Measurements from ENCODE around the gene PLOD3. TPM values are rescaled to one million over a fixed set of nuclear protein-coding genes. Genes with fewer than 3 reads are reported as not detected.

The PLOD3 gene
- polyA plus RNA-seq, 1 donor, result 52.4 TPM

- WGBS (ENCODE audit: insufficient coverage, low lambda C conversion rate), result no CpG with 5 or more reads among the region's 27 CpGs
- Histone ChIP-seq H3K27ac (ENCODE audit: low read length) (peak overlapping the region; percentile 85), H3K4me1 (ENCODE audit: control insufficient read depth, insufficient read depth, low read length) (peaks cover 71% of the 10 kb centered on the region), H3K27me3 (ENCODE audit: control insufficient read depth, insufficient read depth, low read length) (no peaks in the 10 kb centered on the region), H3K4me3 (ENCODE audit: low read length) (no peak overlapping the region), H3K36me3 (ENCODE audit: control insufficient read depth, insufficient read depth, low read length) (peaks cover 32% of the 10 kb centered on the region), H3K9me3 (ENCODE audit: control insufficient read depth, low read depth, low read length) (no peaks in the 10 kb centered on the region)
- DNase-seq, result peak in 1 of 2 donors; percentile 14
Observed at GRCh38 chr7:101239191-101239950, 22.0 kb upstream of the PLOD3 start.

DNA sequence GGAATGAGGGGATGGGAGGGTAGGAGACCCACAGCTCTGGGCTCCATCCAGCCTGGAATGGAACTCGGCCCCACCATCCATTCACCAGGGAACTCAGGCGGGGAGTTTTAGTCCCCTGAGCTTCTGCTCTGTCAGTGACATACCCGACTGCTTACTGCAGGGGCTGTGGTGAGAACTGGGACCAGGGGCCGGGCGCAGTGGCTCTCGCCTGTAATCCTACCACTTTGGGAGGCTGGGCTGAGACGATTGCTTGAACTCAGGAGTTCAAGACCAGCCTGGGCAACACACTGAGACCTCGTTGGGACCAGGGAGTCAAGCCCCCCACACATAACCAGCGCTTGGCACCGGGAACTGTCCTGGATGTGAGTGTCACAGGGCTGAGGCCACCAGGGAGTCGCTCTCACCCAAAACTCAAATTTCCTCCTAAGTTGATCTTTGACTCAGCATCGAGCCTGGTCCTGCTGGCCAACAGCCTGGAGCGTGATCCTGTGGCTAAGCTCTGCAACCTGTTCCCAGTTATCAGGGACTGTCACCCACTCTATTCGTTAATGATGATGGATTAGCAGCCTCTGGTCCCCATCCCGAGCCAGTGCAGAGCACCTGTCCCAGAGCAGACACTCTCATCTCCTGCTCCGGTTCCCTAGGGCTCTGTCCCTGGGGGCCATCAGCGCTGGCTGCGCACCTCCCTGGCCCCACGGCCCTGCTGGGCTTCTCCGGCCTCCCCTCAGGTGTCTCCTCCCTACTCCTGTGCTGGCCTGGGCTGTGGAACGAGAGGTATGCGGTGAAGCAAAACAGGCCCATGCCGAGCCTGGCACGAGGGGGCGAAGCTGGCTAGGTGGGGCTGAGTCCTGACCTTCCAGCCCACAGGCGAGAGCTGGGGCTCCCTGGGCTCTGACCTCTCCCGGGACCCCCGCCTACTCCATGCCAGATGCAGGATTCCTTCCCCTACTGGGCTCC is 21.1 kb upstream of the PLOD3 start:
- Histone ChIP-seq H3K4me1 (ENCODE audit: control insufficient read depth, insufficient read depth, low read length) (peaks cover 74% of the 10 kb centered on the region), H3K9me3 (ENCODE audit: control insufficient read depth, low read depth, low read length) (no peaks in the 10 kb centered on the region), H3K4me3 (ENCODE audit: low read length) (no peak overlapping the region), H3K36me3 (ENCODE audit: control insufficient read depth, insufficient read depth, low read length) (peaks cover 30% of the 10 kb centered on the region), H3K27me3 (ENCODE audit: control insufficient read depth, insufficient read depth, low read length) (no peaks in the 10 kb centered on the region), H3K27ac (ENCODE audit: low read length) (peak overlapping the region; percentile 85)
- peak in 1 of 2 donors; percentile 82 for DNase-seq
- WGBS (ENCODE audit: insufficient coverage, low lambda C conversion rate), result 0% methylated on average over 2 of the region's 28 CpGs

- Histone ChIP-seq H3K4me3 (ENCODE audit: low read length) (peak within 1 kb of the TSS; percentile 48), H3K27ac (ENCODE audit: low read length) (peak within 1 kb of the TSS; percentile 85), H3K9me3 (ENCODE audit: control insufficient read depth, low read depth, low read length) (no peaks in the 10 kb centered on the region), H3K36me3 (ENCODE audit: control insufficient read depth, insufficient read depth, low read length) (peaks cover 28% of the 10 kb centered on the region), H3K27me3 (ENCODE audit: control insufficient read depth, insufficient read depth, low read length) (no peaks in the 10 kb centered on the region), H3K4me1 (ENCODE audit: control insufficient read depth, insufficient read depth, low read length) (peaks cover 82% of the 10 kb centered on the region)
- peak; percentile 94 to 98 for DNase-seq
- WGBS (ENCODE audit: insufficient coverage, low lambda C conversion rate), result no CpG with 5 or more reads among the region's 31 CpGs
Observed at GRCh38 chr7:101237206-101238067, 20.1 kb upstream of the PLOD3 start, which contains the start of gene CLDN15. Gene CLDN15 (minus strand): TSS chr7:101237802. CDS start chr7:101237581, 221 bp downstream.

GRCh38 chr7:101236292-101236835 is 19.0 kb upstream of the PLOD3 start:
- H3K4me3 ChIP-seq (ENCODE audit: low read length), result peak overlapping the region; percentile 48
- WGBS (ENCODE audit: insufficient coverage, low lambda C conversion rate), result no CpG with 5 or more reads among the region's 21 CpGs
- no peaks in the 10 kb centered on the region for H3K9me3 ChIP-seq (ENCODE audit: control insufficient read depth, low read depth, low read length)
- H3K4me1 ChIP-seq (ENCODE audit: control insufficient read depth, insufficient read depth, low read length), result peaks cover 91% of the 10 kb centered on the region
- DNase-seq, result peak in 1 of 2 donors; percentile 51
- peak overlapping the region; percentile 85 for H3K27ac ChIP-seq (ENCODE audit: low read length)
- H3K36me3 ChIP-seq (ENCODE audit: control insufficient read depth, insufficient read depth, low read length), result peaks cover 28% of the 10 kb centered on the region
- no peaks in the 10 kb centered on the region for H3K27me3 ChIP-seq (ENCODE audit: control insufficient read depth, insufficient read depth, low read length)

DNA sequence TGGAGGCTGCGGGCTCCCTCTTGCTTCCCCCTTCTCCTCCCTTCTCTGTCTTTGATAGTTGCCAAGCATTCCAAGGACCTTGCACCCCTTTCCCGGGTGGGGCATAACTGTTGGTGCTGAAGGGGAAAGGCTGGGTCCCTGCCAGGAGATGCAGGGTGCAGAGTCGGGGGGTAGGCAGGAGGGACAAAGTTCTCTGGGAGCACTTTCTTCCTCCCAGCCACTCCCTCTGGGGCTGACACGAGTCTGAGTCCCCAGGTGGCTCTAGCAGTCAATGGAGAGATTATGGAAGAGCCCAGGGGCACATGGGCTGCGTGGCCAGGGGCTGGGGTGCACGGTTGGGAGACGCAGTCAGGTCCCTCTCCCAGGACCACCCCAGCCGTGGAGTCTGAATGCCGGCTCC is 18.1 kb upstream of the PLOD3 start:
- WGBS (ENCODE audit: insufficient coverage, low lambda C conversion rate), result no CpG with 5 or more reads among the region's 9 CpGs
- peaks cover 89% of the 10 kb centered on the region for H3K4me1 ChIP-seq (ENCODE audit: control insufficient read depth, insufficient read depth, low read length)
- peak overlapping the region; percentile 48 for H3K4me3 ChIP-seq (ENCODE audit: low read length)
- H3K36me3 ChIP-seq (ENCODE audit: control insufficient read depth, insufficient read depth, low read length), result peaks cover 22% of the 10 kb centered on the region
- DNase-seq, result peak; percentile 88 to 96
- no peaks in the 10 kb centered on the region for H3K27me3 ChIP-seq (ENCODE audit: control insufficient read depth, insufficient read depth, low read length)
- H3K27ac ChIP-seq (ENCODE audit: low read length), result peak overlapping the region; percentile 85
- H3K9me3 ChIP-seq (ENCODE audit: control insufficient read depth, low read depth, low read length), result no peaks in the 10 kb centered on the region

GRCh38 chr7:101235050-101235449 is 17.7 kb upstream of the PLOD3 start:
- Histone ChIP-seq H3K4me3 (ENCODE audit: low read length) (peak overlapping the region; percentile 3), H3K36me3 (ENCODE audit: control insufficient read depth, insufficient read depth, low read length) (peaks cover 18% of the 10 kb centered on the region), H3K27ac (ENCODE audit: low read length) (peak overlapping the region; percentile 57), H3K27me3 (ENCODE audit: control insufficient read depth, insufficient read depth, low read length) (no peaks in the 10 kb centered on the region), H3K4me1 (ENCODE audit: control insufficient read depth, insufficient read depth, low read length) (peaks cover 85% of the 10 kb centered on the region), H3K9me3 (ENCODE audit: control insufficient read depth, low read depth, low read length) (no peaks in the 10 kb centered on the region)
- no CpG with 5 or more reads among the region's 11 CpGs for WGBS (ENCODE audit: insufficient coverage, low lambda C conversion rate)
- no peak for DNase-seq

DNA sequence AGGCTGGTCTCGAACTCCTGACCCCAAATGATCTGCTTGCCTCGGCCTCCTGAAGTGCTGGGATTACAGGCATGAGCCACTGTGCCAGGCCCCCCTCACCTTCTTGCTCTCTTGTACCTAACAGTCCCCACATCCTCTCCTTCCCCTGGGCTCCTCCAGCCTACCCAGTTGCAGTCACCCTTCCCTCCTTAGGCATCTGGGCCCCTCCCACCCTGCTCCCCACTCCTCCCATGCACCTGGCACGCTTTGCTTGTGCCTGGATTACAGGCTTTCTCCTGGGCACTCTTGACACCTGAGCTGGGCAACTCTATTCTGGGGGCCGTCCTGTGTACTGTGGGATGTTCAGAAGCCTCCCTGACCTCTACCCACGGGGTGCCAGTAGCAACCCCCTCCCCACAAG is 17.3 kb upstream of the PLOD3 start:
- no peaks in the 10 kb centered on the region for H3K9me3 ChIP-seq (ENCODE audit: control insufficient read depth, low read depth, low read length)
- no peak overlapping the region for H3K4me3 ChIP-seq (ENCODE audit: low read length)
- H3K4me1 ChIP-seq (ENCODE audit: control insufficient read depth, insufficient read depth, low read length), result peaks cover 80% of the 10 kb centered on the region
- H3K36me3 ChIP-seq (ENCODE audit: control insufficient read depth, insufficient read depth, low read length), result peaks cover 14% of the 10 kb centered on the region
- no peaks in the 10 kb centered on the region for H3K27me3 ChIP-seq (ENCODE audit: control insufficient read depth, insufficient read depth, low read length)
- DNase-seq, result peak in 1 of 2 donors; percentile 67
- H3K27ac ChIP-seq (ENCODE audit: low read length), result peak overlapping the region; percentile 57
- WGBS (ENCODE audit: insufficient coverage, low lambda C conversion rate), result no CpG with 5 or more reads among the region's 5 CpGs

GRCh38 chr7:101233907-101234547 is 16.6 kb upstream of the PLOD3 start:
- no peaks in the 10 kb centered on the region for H3K27me3 ChIP-seq (ENCODE audit: control insufficient read depth, insufficient read depth, low read length)
- H3K9me3 ChIP-seq (ENCODE audit: control insufficient read depth, low read depth, low read length), result no peaks in the 10 kb centered on the region
- peaks cover 12% of the 10 kb centered on the region for H3K36me3 ChIP-seq (ENCODE audit: control insufficient read depth, insufficient read depth, low read length)
- no peak overlapping the region for H3K27ac ChIP-seq (ENCODE audit: low read length)
- peak in 1 of 2 donors; percentile 77 for DNase-seq
- no CpG with 5 or more reads among the region's 21 CpGs for WGBS (ENCODE audit: insufficient coverage, low lambda C conversion rate)
- peaks cover 74% of the 10 kb centered on the region for H3K4me1 ChIP-seq (ENCODE audit: control insufficient read depth, insufficient read depth, low read length)
- no peak overlapping the region for H3K4me3 ChIP-seq (ENCODE audit: low read length)

DNA sequence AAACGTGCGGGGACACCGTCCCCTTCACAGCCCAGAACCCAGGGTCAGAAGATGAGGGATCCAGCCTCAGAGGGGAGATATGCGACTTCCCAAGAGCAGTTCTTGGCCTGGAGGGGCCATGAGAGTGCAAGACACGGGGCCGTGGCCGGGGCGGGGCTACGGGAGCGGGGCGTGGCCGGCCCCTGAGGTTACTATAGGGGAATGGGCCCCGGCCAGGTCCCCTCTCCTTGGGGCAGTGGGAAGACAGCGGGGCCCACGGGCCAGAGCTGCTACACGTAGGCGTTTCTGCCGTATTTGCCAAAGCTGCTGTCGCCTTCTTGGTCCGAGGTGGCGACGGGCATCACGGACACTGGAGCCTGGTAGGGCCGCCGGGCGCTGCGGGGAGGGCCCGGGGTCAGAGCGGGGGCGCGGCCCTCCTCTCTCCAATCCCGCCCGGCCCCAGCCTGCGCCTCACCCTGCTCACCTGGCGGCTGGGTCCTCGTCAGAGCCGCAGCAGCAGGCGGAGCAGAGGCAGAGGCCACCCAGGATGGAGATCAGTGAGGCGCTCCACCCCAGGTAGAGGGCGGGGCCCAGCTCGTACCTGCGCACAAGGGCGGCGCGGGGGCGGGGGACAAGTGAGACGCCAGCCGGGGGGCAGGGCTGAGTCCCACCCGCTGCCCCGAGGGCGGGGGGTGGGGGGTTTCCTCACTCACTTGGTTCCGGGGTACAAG is 14.9 kb upstream of the PLOD3 start:
- WGBS (ENCODE audit: insufficient coverage, low lambda C conversion rate), result no CpG with 5 or more reads among the region's 52 CpGs
- Histone ChIP-seq H3K27me3 (ENCODE audit: control insufficient read depth, insufficient read depth, low read length) (no peaks in the 10 kb centered on the region), H3K36me3 (ENCODE audit: control insufficient read depth, insufficient read depth, low read length) (peaks cover 17% of the 10 kb centered on the region), H3K4me3 (ENCODE audit: low read length) (peak overlapping the region; percentile 46), H3K9me3 (ENCODE audit: control insufficient read depth, low read depth, low read length) (no peaks in the 10 kb centered on the region), H3K4me1 (ENCODE audit: control insufficient read depth, insufficient read depth, low read length) (peaks cover 58% of the 10 kb centered on the region), H3K27ac (ENCODE audit: low read length) (peak overlapping the region; percentile 76)
- DNase-seq, result peak; percentile 73 to 88
